ENCODE results near the gene UGCG.
"Not testable (repeated sequence)": the region's sequence is repeated elsewhere in the genome, so short reads cannot be mapped to it uniquely, and the experiment has no call there.

Gene UGCG

DNA sequence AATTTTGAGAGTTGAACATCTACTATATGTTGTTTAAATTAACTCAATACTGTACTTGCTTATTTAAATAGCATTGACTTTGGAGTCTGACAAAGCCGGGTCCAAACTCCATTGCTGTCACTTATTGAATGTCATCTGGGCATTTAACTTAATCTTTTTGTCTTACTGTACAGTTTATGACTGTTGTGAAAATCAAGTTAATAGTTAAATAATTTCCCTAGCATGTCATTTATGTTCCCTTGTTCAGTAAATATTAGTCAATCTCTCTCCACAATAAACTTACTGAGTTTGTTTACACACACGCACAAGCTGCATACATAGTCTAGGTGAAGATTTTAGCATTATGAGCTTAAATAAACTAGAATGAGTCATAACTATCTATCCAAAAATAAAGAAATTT is 6.3 kb upstream of the UGCG start:
- no peak for DNase-seq (ENCODE audit: low read depth in 2 of 2, low spot score in 1 of 2)

DNA sequence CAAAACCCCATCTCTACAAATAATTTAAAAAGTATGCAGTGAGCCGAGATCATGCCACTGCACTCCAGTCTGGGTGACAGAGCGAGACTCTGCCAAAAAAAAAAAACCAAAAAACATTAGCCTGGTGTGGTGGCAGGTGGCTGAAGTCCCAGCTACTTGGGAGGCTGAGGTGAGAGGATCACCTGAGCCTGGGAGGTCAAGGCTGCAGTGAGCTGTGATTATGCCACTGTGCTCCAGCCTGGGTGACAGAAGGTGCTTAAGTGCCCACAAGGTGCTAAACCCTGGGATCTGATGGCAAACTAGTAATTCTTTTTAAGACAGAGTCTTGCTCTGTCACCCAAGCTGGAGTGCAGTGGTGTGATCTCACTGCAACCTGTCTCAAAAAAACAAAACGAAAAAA is 5.7 kb upstream of the UGCG start:
- not testable (repeated sequence) for DNase-seq (ENCODE audit: low read depth in 2 of 2, low spot score in 1 of 2)

DNA sequence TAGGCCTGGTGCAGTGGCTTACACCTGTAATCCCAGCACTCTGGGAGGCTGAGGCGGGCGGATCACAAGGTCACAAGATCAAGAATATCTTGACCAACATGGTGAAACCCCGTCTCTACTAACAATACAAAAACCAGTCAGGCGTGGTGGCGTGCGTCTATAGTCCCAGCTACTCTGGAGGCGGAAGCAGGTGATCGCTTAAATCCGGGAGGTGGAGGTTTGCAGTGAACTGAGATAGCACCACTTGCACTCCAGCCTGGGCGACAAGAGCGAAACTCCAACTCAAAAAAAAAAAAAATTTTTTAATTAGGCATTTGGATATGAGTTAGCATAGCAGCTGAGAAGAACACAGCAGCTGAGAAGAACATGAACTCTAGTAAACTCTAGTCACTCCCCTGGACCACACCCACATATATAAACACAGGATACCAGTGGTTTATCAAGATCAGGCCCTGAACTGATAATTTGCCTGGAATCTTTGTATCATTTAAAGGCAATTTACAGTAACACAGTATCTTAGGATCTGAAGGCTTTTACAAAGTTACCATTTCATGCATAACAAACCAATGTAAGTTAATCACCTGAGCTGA is 4.6 kb upstream of the UGCG start:
- DNase-seq (ENCODE audit: low read depth in 2 of 2, low spot score in 1 of 2) = no peak

DNA sequence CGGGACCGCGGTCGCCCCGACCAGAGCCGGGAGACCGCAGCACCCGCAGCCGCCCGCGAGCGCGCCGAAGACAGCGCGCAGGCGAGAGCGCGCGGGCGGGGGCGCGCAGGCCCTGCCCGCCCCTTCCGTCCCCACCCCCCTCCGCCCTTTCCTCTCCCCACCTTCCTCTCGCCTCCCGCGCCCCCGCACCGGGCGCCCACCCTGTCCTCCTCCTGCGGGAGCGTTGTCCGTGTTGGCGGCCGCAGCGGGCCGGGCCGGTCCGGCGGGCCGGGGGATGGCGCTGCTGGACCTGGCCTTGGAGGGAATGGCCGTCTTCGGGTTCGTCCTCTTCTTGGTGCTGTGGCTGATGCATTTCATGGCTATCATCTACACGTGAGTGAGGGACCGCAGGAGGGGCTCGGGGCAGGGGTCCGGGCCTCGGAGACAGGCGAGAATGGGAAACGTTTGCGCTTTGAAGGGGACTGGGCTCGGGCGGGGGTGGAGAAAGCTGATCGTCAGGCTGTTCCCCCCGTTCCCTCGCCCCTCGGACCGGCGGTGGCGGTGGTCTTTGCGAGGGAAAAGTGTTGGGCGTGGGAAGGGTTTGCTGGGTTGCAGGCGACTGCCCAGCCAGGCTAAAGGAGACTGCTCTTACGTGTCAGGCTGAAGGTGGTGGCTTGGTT is 457 bp downstream of the UGCG start:
- DNase-seq (ENCODE audit: low read depth in 2 of 2, low spot score in 1 of 2) = peak; percentile 16 to 27

DNA sequence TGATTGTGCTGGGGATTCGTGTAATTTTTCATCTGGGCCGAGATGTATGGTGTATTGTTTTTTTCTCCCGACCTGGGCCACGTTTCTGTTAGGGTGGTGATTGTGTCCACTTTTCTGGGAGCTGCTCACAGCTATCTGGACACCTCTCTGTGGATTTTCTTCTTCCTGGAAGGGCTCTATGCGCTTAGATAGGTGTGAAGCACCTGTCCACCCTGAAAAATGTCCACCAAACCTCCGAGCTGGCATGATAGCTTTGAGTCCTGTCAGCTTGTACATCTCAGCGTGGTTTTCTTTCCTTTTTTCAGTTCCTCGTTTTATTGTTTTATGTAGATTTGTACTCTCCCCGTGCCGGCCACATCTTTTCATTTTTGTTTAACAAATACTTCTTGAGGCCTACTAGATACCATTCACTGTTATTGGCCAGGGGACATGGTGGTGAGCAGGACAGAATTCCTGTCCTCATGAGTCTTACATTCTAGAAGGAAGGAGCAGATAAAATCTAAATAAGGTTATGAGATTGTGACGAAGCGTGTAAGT is 1.1 kb downstream of the UGCG start:
- no peak for DNase-seq (ENCODE audit: low read depth in 2 of 2, low spot score in 1 of 2)

DNA sequence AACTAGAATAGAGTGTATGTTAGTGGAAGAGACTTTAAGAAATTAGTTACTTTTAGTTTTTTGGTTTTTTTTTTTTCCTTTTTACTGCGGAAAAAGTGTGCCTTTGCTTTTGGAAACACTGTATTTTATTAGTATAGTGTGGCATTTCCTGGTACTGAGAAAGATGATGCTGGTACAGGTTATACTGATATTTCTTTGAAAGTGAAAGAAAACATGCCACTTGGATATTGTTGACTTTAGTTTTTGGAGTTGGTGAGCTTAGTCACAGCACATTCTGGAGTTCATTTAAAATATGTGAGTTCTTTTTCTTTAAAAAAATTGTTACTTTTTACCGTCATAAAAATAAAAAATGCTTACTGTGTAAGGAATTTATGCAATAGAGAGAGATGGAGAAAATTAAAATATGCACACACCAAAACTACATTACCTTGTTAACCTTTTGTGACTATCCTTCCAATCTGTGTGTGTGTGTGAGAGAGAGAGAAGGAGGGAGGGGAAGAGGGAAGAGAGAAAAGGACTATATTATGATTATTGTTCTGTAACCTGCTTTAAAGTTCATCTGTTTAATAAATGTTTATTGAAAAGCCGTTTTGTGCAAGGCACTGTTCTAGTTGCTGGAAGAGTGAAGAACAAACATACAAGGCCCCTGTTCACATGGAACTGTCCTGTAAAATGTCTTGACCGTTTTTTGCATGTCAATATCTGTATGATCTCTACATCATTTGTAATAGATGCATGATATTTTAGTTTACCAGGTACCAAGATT is 1.9 kb downstream of the UGCG start:
- DNase-seq (ENCODE audit: low read depth in 2 of 2, low spot score in 1 of 2) = no peak

DNA sequence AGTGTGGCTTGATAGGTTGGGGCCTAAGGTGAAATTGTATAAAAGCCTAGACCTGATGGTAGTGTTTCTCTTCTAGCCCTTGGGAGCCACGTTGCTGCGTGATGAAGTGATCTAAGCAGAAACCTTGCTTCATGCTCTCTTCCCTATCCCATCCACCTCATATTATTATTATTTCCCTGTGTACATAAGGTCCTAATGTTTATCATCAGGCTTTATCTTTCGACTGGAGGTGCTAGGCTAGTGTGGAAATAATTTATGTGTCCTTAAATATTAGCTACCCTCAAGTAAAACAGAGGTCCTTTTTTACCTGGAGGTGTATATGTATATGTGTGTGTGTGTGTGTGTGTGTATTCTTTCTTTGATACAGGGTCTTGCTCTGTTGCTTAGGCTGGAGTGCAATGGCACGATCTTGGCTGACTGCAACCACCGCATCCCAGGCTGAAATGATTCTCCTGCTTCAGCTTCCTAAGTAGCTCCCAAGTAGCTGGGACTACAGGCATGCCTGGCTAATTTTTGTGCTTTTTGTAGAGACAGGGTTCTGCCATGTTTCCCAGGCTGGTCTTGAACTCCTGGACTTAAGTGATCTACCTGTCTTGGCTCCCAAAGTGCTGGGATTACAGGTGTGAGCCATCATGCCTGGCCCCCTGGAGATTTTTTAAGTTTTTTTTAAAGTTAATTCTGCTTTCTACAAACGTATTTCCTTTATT is 3.7 kb downstream of the UGCG start:
- no peak for DNase-seq (ENCODE audit: low read depth in 2 of 2, low spot score in 1 of 2)

DNA sequence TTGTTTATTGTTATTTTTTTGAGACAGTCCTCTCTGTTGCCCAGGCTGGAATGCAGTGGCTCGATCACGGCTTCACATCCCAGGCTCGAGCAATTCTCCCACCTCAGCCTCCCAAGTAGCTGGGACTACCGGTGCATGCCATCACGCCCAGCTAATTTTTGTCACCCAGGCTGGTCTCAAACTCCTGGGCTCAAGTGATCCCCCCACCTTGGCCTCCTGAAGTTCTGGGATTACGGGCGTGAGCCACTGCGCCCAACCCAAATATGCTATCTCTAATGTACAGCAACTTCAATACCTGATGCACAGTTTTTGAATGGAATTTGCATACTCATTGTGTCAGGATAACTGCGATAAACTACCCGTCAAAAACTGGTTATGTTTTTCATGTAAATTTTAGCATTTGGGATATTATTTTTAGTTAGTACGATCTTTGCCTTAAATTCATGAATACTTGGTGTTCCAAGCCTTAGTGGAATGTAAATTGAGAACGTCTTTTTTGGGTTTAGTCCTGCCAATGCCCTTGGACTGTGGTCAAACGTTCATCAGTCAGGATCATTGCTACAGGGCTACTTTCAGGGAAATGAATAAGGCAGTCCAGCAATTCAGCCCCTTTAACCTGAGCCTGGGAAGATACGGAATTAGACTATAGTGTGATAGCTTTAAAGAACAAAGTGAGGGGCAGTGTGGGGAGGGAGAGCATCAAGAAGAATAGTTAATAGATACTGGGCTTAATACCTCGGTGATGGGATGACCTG is 4.4 kb downstream of the UGCG start:
- no peak for DNase-seq (ENCODE audit: low read depth in 2 of 2, low spot score in 1 of 2)

DNA sequence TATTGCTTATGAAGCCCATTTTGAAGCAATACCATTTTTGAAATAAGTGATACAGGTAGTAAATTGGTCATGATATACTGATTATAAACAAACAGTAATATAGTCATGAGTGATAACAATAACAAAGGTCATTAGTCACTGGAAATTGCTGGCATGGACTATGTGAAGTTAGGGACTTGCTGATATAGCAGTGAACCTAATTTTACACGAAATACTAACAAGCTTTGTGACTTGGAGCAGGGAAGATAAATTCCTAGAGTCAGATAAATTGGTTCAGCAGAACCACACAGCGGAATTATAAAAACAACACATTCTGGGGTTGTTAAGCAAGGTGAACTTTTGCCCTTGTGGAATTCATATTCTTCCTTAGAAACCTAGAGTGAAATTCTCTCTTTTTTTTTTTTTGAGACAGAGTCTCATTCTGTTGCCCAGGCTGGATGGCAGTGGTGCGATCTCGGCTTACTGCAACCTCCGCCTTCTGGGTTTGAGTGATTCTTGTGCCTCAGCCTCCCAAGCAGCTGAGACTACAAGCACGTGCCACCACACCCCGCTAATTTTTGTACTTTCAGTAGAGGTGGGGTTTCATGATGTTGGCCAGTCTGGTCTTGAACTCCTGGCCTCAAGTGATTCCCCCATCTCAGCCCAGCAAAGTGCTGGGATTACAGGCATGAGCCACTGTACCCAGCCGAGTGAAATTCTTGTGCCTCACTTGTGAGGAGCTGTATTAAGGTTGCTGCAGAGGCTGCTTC is 6.0 kb downstream of the UGCG start:
- DNase-seq (ENCODE audit: low read depth in 2 of 2, low spot score in 1 of 2) = no peak

DNA sequence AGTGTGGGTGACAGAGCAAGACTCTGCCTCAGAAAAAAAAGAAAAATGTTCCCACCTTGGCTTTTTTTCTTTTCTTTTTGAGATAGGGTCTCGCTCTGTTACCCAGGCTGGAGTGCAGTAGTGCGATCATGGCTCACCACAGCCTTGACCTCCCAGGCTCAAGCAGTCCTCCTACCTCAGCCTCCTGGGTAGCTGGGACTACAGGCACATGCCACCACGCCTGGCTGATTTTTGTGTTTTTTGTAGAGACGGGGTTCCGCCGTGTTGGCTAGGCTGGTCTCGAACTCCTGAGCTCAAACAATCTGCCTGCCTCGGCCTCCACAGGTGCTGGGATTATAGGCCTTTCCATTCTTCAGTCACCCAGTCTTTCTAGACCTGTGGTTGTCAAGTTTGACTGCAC is 6.9 kb downstream of the UGCG start:
- DNase-seq (ENCODE audit: low read depth in 2 of 2, low spot score in 1 of 2) = not testable (repeated sequence)

DNA sequence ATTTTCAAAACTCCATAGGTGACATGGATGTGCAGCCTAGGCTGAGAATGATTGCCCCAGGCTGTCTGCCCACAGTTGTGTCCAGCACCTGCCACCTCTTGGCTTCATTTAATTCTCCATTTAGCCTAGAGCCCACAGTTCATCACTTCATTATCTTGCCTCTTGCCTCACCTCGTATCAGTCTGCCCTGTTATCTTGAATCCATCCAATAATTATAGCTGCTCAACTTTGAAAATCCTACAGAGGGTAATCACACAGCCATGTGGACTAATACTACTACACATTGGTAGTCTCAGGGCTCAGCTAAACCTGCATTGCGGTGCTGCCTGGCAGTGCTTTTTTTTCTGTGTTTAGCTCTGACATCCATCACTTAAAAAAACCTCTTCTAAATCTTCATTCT is 7.4 kb downstream of the UGCG start:
- no peak for DNase-seq (ENCODE audit: low read depth in 2 of 2, low spot score in 1 of 2)

DNA sequence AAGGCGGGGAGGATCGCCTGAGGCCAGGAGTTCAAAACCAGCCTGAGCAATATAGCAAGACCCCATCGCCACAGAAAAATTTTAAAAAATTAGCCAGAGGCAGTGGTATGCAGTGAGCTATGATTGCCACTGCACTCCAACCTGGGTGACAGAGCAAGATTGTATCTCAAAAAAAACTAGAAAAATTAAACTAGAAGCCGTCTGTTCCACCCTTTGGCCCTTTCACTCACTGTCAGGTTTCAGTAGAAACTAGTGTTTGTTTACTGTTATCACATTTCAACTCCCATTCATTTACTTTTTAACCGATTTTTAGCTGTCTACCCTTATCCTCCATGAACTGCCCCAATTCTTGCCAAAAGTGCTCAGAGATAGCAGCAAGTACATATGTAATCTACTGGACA is 8.3 kb downstream of the UGCG start:
- no peak for DNase-seq (ENCODE audit: low read depth in 2 of 2, low spot score in 1 of 2)

DNA sequence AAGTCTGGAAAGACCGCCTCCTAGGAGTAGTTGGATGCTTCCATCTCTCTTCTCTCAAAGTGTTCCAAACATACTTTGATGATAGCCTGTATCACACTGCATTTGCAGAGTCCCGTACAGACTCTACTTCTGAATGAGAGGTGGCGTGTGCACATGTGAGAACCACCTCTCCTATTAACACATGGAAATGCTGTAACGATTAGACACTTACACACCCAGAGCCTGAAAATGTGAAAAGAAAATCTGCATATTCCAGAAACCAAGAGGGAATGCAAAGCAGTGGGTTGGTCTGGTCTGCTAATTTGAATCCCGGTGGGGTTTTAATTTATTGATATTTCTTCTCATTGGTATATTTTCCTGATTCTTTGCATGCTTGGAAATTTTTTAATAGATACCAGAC is 10.5 kb downstream of the UGCG start:
- no peak for DNase-seq (ENCODE audit: low read depth in 2 of 2, low spot score in 1 of 2)

DNA sequence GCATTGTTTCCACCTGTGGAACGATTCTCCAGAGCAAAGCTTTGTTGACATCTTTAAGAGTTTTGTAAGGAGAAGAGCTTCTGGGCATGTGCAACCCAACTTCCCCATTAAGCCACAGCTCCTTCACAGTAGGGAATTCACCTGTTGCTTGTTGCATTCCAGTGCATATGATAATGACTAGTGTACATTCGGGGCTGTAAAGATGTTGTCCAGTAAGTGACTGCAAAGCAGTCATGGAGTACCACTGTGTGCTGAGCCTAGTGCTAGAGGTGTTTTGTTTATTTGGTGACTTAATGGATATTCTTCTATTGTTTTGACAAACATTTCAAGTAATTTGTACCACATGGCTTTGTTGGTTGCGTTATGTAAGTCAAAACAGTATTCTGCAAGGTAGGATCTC is 12.8 kb downstream of the UGCG start:
- DNase-seq (ENCODE audit: low read depth in 2 of 2, low spot score in 1 of 2) = no peak

DNA sequence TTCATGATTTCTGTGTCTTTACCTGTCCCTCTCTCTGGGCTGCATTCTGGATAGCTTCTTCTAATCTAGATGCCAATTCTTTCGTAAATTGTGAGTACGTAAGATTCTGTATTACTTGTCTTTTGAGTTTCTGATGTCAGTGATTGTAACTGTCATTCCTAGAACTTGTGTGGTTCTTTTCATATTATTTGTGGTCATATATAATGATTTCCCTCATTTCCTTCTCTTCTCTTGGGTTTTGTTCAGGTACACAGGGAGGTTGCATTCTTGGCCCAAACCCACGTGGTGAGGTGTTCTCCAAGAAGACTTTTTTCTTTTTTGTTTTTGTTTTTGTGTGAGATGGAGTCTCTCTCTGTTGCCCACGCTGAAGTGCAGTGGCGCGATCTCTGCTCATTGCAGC is 13.8 kb downstream of the UGCG start:
- no peak for DNase-seq (ENCODE audit: low read depth in 2 of 2, low spot score in 1 of 2)

DNA sequence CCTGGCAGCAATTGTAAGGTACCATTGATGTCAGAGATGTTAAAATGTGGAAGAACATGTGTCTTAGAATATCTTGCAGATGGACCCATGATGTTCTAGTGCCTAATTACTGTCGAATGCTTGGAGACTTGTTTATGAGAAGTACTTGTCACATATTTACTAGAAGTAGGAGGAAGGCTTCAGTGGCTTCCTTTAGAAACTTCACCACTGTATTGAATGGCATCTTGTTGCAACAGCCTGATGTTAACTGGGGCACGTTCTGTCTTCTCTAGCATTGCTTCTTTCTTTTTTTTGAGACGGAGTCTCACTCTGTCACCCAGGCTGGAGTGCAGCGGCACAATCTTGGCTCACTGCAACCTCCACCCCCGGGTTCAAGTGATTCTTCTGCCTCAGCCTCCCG is 16.5 kb downstream of the UGCG start:
- no peak for DNase-seq (ENCODE audit: low read depth in 2 of 2, low spot score in 1 of 2)

DNA sequence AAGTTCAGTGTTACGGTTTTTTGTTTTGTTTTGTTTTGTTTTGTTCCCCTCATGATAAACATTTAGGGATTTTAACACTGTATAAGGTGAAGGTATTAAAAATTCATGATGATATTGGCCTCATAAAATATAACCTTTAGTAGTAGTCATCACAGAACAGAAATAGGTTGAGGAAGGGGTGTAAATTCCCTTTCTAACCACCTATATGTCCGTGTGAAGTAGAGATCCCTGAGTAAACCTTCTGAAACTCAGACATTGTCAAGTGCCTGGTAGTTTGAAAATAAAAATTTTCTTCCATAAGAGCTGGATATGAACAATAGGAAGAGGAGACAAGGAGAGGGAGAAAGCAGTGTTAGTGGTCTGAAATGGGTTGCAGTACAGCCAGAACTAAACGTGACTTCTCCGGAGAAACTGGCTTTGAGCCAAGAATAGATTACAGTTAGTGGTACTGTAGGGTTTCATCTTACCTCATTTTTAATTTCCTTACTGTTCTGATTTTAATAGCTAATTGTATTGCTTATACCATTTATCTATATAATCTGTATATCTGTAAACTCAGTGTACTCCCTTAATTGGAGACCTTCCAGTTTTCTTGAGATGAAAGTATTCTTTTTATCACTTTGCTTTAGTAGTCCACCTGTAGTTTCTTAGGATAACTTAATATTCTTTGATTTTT is 18.3 kb downstream of the UGCG start:
- DNase-seq (ENCODE audit: low read depth in 2 of 2, low spot score in 1 of 2) = no peak

DNA sequence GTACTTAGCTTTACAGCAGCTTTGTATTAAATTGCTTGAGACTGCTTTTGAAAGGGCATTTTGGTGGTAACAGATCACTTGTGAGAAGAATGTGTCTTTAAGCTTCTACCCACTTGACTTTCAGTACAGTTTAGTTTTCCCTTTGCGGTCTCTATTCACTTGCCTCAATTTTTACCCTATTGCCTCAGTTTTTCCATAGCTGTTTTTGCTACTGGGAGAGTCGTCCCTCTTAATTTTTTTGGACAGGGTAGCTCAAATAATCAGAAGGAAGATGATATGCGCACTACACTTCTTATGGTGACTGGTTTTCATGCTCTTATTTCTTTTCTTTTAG is 18.8 kb downstream of the UGCG start:
- no peak for DNase-seq (ENCODE audit: low read depth in 2 of 2, low spot score in 1 of 2)

DNA sequence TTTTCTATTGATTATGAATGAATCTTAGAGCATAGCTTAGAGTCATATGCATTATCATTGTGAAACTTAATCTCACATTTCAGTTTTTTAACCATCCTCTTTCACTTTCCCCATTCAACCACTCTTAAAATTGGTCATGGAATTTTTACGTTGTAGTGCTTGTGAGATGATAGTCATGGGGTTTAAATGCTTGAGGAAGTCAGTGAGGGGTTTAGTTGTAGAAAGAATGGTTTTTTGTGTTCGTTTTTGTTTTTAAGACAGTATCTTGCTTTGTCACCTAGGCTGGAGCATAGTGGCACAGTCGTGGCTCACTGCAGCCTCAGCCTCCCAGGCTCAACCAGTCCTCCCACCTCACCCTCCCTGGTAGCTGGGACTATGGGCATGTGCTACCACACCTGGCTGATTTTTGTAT is 19.6 kb downstream of the UGCG start:
- DNase-seq (ENCODE audit: low read depth in 2 of 2, low spot score in 1 of 2) = no peak

DNA sequence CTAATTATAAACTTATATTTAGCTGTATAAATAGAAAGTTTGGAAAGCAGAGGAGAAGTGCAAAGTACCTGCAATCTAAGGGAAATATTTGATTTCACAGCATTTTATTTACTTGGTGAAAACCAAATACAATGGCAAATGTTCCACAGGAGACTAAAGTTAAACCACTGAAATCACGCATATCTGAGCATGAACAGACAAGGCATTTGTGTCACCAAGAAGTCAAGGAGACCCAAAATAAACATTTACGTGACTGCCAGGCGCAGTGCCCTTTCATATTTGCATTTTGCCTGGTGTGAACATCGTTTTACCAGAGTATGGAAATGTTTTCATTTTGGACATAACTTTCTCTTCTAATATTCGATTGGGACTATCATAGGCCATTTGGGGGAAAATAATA is 20.6 kb downstream of the UGCG start:
- DNase-seq (ENCODE audit: low read depth in 2 of 2, low spot score in 1 of 2) = no peak

Data from stimulated activated CD8-positive, alpha-beta memory T cell treated with anti-CD3 and anti-CD28 coated beads, Interleukin-4, amount 100 ng/mL, for 1 hour (primary cell).